HFFc6 (cell line): ENCODE results near the gene EVX2. TPM values are rescaled to one million over a fixed set of nuclear protein-coding genes. Genes with fewer than 3 reads are reported as not detected.

ENCODE experiments used
- DNase-seq: peaks from one replicate; pipeline ENCODE4 v3.0.0-alpha.2; 2018
- H3K27ac Mint-ChIP-seq: 2 replicates; pipeline ENCODE4 v1.8.0; 2020; ENCODE audit warnings: mild to moderate bottlenecking, mixed read lengths
- H3K27me3 Mint-ChIP-seq: 2 replicates; pipeline ENCODE4 v1.8.0; 2021; ENCODE audit warnings: mild to moderate bottlenecking, moderate library complexity, mixed read lengths; ENCODE audit not compliant: insufficient read depth
- H3K36me3 Mint-ChIP-seq: 2 replicates; pipeline ENCODE4 v1.8.0; 2021; ENCODE audit warnings: low read depth, mixed read lengths
- H3K4me1 Mint-ChIP-seq: 2 replicates; pipeline ENCODE4 v1.8.0; 2020; ENCODE audit warnings: low read depth, mixed read lengths
- H3K4me3 Mint-ChIP-seq: 2 replicates; pipeline ENCODE4 v1.8.0; 2020; ENCODE audit warnings: mild to moderate bottlenecking, moderate library complexity, mixed read lengths
- H3K9me3 Mint-ChIP-seq: 2 replicates; pipeline ENCODE4 v1.8.0; 2020; ENCODE audit warnings: mild to moderate bottlenecking, mixed read lengths
- CTCF ChIP-seq: fragments of 200-600 bp; sonication (generic); IDR thresholded peaks from 2 replicates; pipeline ENCODE4 v1.5.0; 2021; ENCODE audit warnings: antibody characterized with exemption, mild to moderate bottlenecking
- total RNA-seq, 6 experiments: library from RNA; stranded (reverse); fragmentation: NEBNext Ultra II Directional; extraction: Animal tissue kit (Norgen Biotek cat#: 25700); gene quantifications; 2 replicates in 1 of 6; 3 replicates in 5 of 6; pipeline ENCODE4 v1.2.3, GENCODE V29; 2021

EVX2 gene
- total RNA-seq, 6 experiments from 2014 or later, result not detected

- DNase-seq, result no peak
- no peaks in the 10 kb centered on the region for H3K4me1 Mint-ChIP-seq
- no peak overlapping the region for H3K4me3 Mint-ChIP-seq
- no peaks in the 10 kb centered on the region for H3K36me3 Mint-ChIP-seq
- no peak overlapping the region for H3K27ac Mint-ChIP-seq
- no peak for TF ChIP-seq CTCF
- no peaks in the 10 kb centered on the region for H3K9me3 Mint-ChIP-seq
- H3K27me3 Mint-ChIP-seq, result peaks cover 3% of the 10 kb centered on the region; the same call in 1 of the 2 replicates
Observed at GRCh38 chr2:176035013-176035691, 48.6 kb downstream of the EVX2 start.

GRCh38 chr2:176027806-176028205 is 56.0 kb downstream of the EVX2 start:
- no peak for DNase-seq
- no peaks in the 10 kb centered on the region for H3K9me3 Mint-ChIP-seq
- no peaks in the 10 kb centered on the region for H3K36me3 Mint-ChIP-seq
- no peak overlapping the region for H3K27ac Mint-ChIP-seq
- peaks cover 17% of the 10 kb centered on the region; the same call in 1 of the 2 replicates for H3K27me3 Mint-ChIP-seq
- TF ChIP-seq CTCF, result no peak
- H3K4me3 Mint-ChIP-seq, result no peak overlapping the region
- peaks cover 6% of the 10 kb centered on the region; the same call in 1 of the 2 replicates for H3K4me1 Mint-ChIP-seq

Other genes with a start within 250 kb of the EVX2 start
- gene LNPK, start 81.7 kb downstream of the EVX2 start, total RNA-seq, result 10 to 100 TPM; 54.9 to 78.3 (median 61.3) TPM
- 1 to 10 TPM; 1.2 to 1.7 (median 1.5) TPM for gene HOXD13, start 8.8 kb upstream of the EVX2 start, total RNA-seq
- under 1 TPM in 4 of 6 experiments, not detected in 2; 0.19 to 0.36 (median 0.26) TPM for gene HOXD12, start 15.8 kb upstream of the EVX2 start, total RNA-seq
- 10 to 100 TPM in 1 of 6 experiments, 1 to 10 TPM in 5; 6.0 to 10.2 (median 7.6) TPM for gene HOXD11, start 23.3 kb upstream of the EVX2 start, total RNA-seq
- gene HOXD10, start 32.8 kb upstream of the EVX2 start, total RNA-seq, result 10 to 100 TPM; 10.9 to 14.5 (median 12.8) TPM
- 1 to 10 TPM; 2.1 to 2.7 (median 2.4) TPM for gene HOXD9, start 38.8 kb upstream of the EVX2 start, total RNA-seq
- 1 to 10 TPM; 2.3 to 5.1 (median 4.6) TPM for gene HOXD8, start 45.7 kb upstream of the EVX2 start, total RNA-seq
- under 1 TPM in 4 of 6 experiments, not detected in 2; 0.40 to 0.69 (median 0.57) TPM for gene HOXD4, start 67.6 kb upstream of the EVX2 start, total RNA-seq
- under 1 TPM in 3 of 6 experiments, not detected in 3; 0.25 to 0.38 (median 0.25) TPM for gene HOXD3, start 73.3 kb upstream of the EVX2 start, total RNA-seq
- gene HOXD1, start 104.7 kb upstream of the EVX2 start, total RNA-seq, result not detected
- 10 to 100 TPM; 21.4 to 26.0 (median 24.3) TPM for gene MTX2, start 185.5 kb upstream of the EVX2 start, total RNA-seq